Natural killer cell (primary cell): ENCODE results near the gene ST6GALNAC4. TPM values are rescaled to one million over a fixed set of nuclear protein-coding genes. Genes with fewer than 3 reads are reported as not detected.

Source experiments
- ATAC-seq, 3 donors: fragments of 150-1000 bp in 2 of 3; fragments of 200-7000 bp in 1 of 3; cut with Tn5 transposase; 1 replicate in 1 of 3; 2 replicates in 2 of 3; pipeline ENCODE4 v1.10.0; 2021; ENCODE audit warnings: mild to moderate bottlenecking in 2 of 3, moderate library complexity in 2 of 3
- DNase-seq, 2 donors: peaks; one replicate each; pipeline versions ENCODE4 v3.0.0 to v3.0.0-alpha.2; 2013 to 2021; ENCODE audit warnings: mixed read lengths in 1 of 2
- H3K27ac ChIP-seq: one replicate; pipeline ENCODE4 v1.5.1; 2013; ENCODE audit warnings: mild to moderate bottlenecking, low read length
- H3K27me3 ChIP-seq: one replicate; pipeline ENCODE4 v1.6.1; 2013; ENCODE audit warnings: low read length; ENCODE audit not compliant: control insufficient read depth, insufficient read depth
- H3K36me3 ChIP-seq: one replicate; pipeline ENCODE4 v1.6.1; 2013; ENCODE audit warnings: low read length; ENCODE audit not compliant: control insufficient read depth, insufficient read depth
- H3K4me1 ChIP-seq: one replicate; pipeline ENCODE4 v1.6.1; 2013; ENCODE audit warnings: low read length; ENCODE audit not compliant: control insufficient read depth, insufficient read depth
- H3K4me3 ChIP-seq: one replicate; pipeline ENCODE4 v1.5.1; 2013; ENCODE audit warnings: low read length
- H3K9me3 ChIP-seq: one replicate; pipeline ENCODE4 v1.6.1; 2013; ENCODE audit warnings: low read length; ENCODE audit not compliant: control insufficient read depth, insufficient read depth
- H3K27ac Mint-ChIP-seq, 2 donors: one replicate each; pipeline ENCODE4 v1.8.0; 2022; ENCODE audit warnings: mild to moderate bottlenecking in 2 of 2, mixed read lengths in 2 of 2, moderate library complexity in 1 of 2
- H3K27me3 Mint-ChIP-seq, 2 donors: one replicate each; pipeline ENCODE4 v1.8.0; 2022; ENCODE audit warnings: low read depth in 2 of 2, mixed read lengths in 2 of 2
- H3K36me3 Mint-ChIP-seq: one replicate; pipeline ENCODE4 v1.8.0; 2022; ENCODE audit warnings: mixed read lengths
- H3K4me1 Mint-ChIP-seq, 2 donors: one replicate each; pipeline ENCODE4 v1.8.0; 2022; ENCODE audit warnings: mixed read lengths in 2 of 2
- H3K4me3 Mint-ChIP-seq: one replicate; pipeline ENCODE4 v1.8.0; 2022; ENCODE audit warnings: mild to moderate bottlenecking, moderate library complexity, mixed read lengths
- H3K9me3 Mint-ChIP-seq, 2 donors: one replicate each; pipeline ENCODE4 v1.8.0; 2022; ENCODE audit warnings: mixed read lengths in 2 of 2
- CTCF ChIP-seq: fragments of 200-600 bp; IDR thresholded peaks from one replicate; pipeline ENCODE4 v1.8.0; 2022; ENCODE audit warnings: antibody characterized with exemption
- WGBS: methylation state at CpG from one replicate; pipeline ENCODE4 v1.1.7; 2013; ENCODE audit warnings: missing lambda C conversion rate; ENCODE audit not compliant: insufficient coverage; 5-methylcytosine and 5-hydroxymethylcytosine counted together
- intact Hi-C: fragments of 100-400 bp; cut with micrococcal nuclease; formaldehyde crosslinking; loops from one replicate; pipeline ENCODE4 v1.14.2; 2022
- total RNA-seq, 4 donors: library from RNA; stranded (reverse); fragments of 120-200 nt in 1 of 4; gene quantifications; one replicate each; pipeline versions ENCODE4 v1.2.3 to v1.2.4, GENCODE V29; 2013 to 2022

ST6GALNAC4 gene
- total RNA-seq, 3 donors from 2014 or later (not counting 1 experiment from before 2014, with no cell fraction given) = 18.8 to 33.0 (median 20.4) TPM

GRCh38 chr9:127941062-127941960, 24.5 kb upstream of the ST6GALNAC4 start:
- Histone ChIP-seq H3K4me1 (peaks cover 34% of the 10 kb centered on the region), H3K9me3 (no peaks in the 10 kb centered on the region), H3K4me3 (no peak overlapping the region), H3K27ac (no peak overlapping the region), H3K27me3 (no peaks in the 10 kb centered on the region), H3K36me3 (peaks cover 26% of the 10 kb centered on the region)
- DNase-seq (no peak), ATAC-seq (no peak)
- TF ChIP-seq CTCF = no peak
- Mint-ChIP-seq H3K4me3 (no peak overlapping the region), H3K9me3 (no peaks in the 10 kb centered on the region), H3K27ac (no peak overlapping the region), H3K27me3 (no peaks in the 10 kb centered on the region), H3K36me3 (no peaks in the 10 kb centered on the region), H3K4me1 (peaks cover 17 to 31% of the 10 kb centered on the region in 2 donors)
- intact Hi-C loops = loop anchor here (5.0 kb wide), 1 partner anchor 176 kb away; no protein-coding TSS in a partner anchor
- WGBS = 89% methylated on average over 17 of the region's 18 CpGs

GRCh38 chr9:127940593-127940992, 23.8 kb upstream of the ST6GALNAC4 start:
- peaks cover 26% of the 10 kb centered on the region for H3K36me3 ChIP-seq
- no peaks in the 10 kb centered on the region for H3K27me3 Mint-ChIP-seq
- no peak overlapping the region for H3K27ac Mint-ChIP-seq
- H3K27ac ChIP-seq = no peak overlapping the region
- H3K9me3 Mint-ChIP-seq = no peaks in the 10 kb centered on the region
- DNase-seq (no peak), ATAC-seq (no peak)
- 97% methylated on average over 3 of the region's 4 CpGs for WGBS
- no peaks in the 10 kb centered on the region for H3K27me3 ChIP-seq
- H3K4me1 ChIP-seq = peaks cover 42% of the 10 kb centered on the region
- H3K4me1 Mint-ChIP-seq = peaks cover 24 to 38% of the 10 kb centered on the region in 2 donors
- H3K4me3 Mint-ChIP-seq = no peak overlapping the region
- H3K4me3 ChIP-seq = no peak overlapping the region
- intact Hi-C loops = loop anchor here (5.0 kb wide), 1 partner anchor 177 kb away; no protein-coding TSS in a partner anchor
- no peak for TF ChIP-seq CTCF
- no peaks in the 10 kb centered on the region for H3K9me3 ChIP-seq
- H3K36me3 Mint-ChIP-seq = no peaks in the 10 kb centered on the region

GRCh38 chr9:127938298-127938690, 21.5 kb upstream of the ST6GALNAC4 start:
- H3K4me1 Mint-ChIP-seq = peaks cover 31 to 44% of the 10 kb centered on the region in 2 donors
- ATAC-seq = no peak
- peaks cover 36% of the 10 kb centered on the region for H3K4me1 ChIP-seq

More at GRCh38 chr9:127938298-127938690, 21.5 kb upstream of the ST6GALNAC4 start:
- intact Hi-C loops = no loop called here
- no peaks in the 10 kb centered on the region for H3K27me3 Mint-ChIP-seq
- TF ChIP-seq CTCF = no peak
- WGBS = 81% methylated on average over 25 of the region's 25 CpGs
- no peaks in the 10 kb centered on the region for H3K36me3 Mint-ChIP-seq
- H3K4me3 Mint-ChIP-seq = peak overlapping the region; percentile 49
- no peaks in the 10 kb centered on the region for H3K9me3 Mint-ChIP-seq
- Histone ChIP-seq H3K9me3 (no peaks in the 10 kb centered on the region), H3K36me3 (peaks cover 14% of the 10 kb centered on the region), H3K27me3 (no peaks in the 10 kb centered on the region), H3K4me3 (no peak overlapping the region), H3K27ac (no peak overlapping the region)
- peak overlapping the region; percentile 89 to 92 for H3K27ac Mint-ChIP-seq
- peak in 1 of 2 donors; percentile 36 for DNase-seq
